HL-60 (cell line): ENCODE results near the gene THEM4.

ENCODE experiments used
- DNase-seq, 2 experiments: peaks; one replicate each; pipeline ENCODE4 v3.0.0-alpha.2; 2010 to 2020; ENCODE audit warnings: low read depth in 1 of 2, low spot score in 1 of 2
- H3K27ac ChIP-seq: fragments of 250-450 bp; sonication (Bioruptor Pico); replicated peaks from 2 replicates; pipeline ENCODE4 v1.5.1; 2020; ENCODE audit warnings: mild to moderate bottlenecking, moderate library complexity
- H3K27me3 ChIP-seq: fragments of 250-450 bp; sonication (Bioruptor Pico); 2 replicates; pipeline ENCODE4 v1.5.1; 2021; ENCODE audit warnings: mild to moderate bottlenecking, moderate library complexity; ENCODE audit not compliant: insufficient read depth, poor library complexity, severe bottlenecking
- H3K4me3 ChIP-seq: replicated peaks from 2 replicates; pipeline ENCODE4 v1.5.1; 2011; ENCODE audit warnings: mild to moderate bottlenecking, control low read depth, low read length; ENCODE audit not compliant: insufficient read depth
- CTCF ChIP-seq: IDR thresholded peaks from one replicate; pipeline ENCODE4 v1.5.1; 2011; ENCODE audit warnings: low read length, control low read depth, inconsistent platforms; ENCODE audit not compliant: insufficient read depth
- GABPA ChIP-seq: IDR thresholded peaks from 2 replicates; pipeline ENCODE4 v1.6.1; 2012; ENCODE audit warnings: low read depth
- POLR2AphosphoS5 ChIP-seq: IDR thresholded peaks from 2 replicates; pipeline ENCODE4 v1.6.1; 2012; ENCODE audit warnings: low read depth
- REST ChIP-seq: IDR thresholded peaks from 2 replicates; pipeline ENCODE4 v1.6.1; 2012; ENCODE audit warnings: low read depth; ENCODE audit not compliant: insufficient replicate concordance
- SPI1 ChIP-seq: IDR thresholded peaks from 2 replicates; pipeline ENCODE4 v1.6.1; 2012; ENCODE audit warnings: low read depth, mild to moderate bottlenecking, borderline replicate concordance

The THEM4 gene

DNA sequence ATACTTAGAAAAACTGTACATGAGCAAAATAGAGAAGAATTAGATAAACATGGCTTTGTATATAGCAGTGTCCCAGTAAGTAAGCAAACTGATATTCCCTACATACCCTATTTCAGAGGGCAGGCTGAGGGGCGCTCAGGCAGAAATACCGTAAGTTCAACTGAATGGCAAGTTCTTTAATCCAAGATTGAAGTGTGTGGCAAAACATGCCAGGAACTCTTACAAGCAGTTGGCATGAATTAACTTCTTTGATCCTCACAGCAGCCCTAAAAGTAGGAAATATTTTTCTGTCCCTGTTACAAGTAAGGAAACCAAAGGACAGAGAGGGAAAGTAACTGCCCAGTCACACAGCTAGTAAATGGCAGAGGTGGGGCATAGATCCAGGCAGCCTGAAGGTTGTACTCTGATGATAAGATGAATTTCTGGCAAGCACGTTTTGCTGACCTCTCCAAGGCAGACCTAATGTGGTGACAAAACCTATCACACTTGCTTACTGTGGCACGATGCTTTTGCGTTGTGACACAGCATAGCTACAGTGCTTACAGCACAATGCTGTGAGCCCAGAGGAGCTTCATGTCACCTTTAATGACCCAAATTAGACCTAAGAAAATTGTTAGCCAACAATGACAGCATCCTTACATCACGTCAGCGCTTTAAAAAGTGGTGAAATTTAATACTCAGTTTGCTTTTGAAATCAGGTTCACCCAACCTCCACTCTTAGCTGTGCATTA is 35.0 kb upstream of the THEM4 start:
- Histone ChIP-seq H3K27me3 (no peaks in the 10 kb centered on the region), H3K27ac (peak overlapping the region; percentile 74), H3K4me3 (no peak overlapping the region)
- peak; percentile 22 to 45 for DNase-seq
- TF ChIP-seq REST (no peak), GABPA (no peak), CTCF (no peak), POLR2AphosphoS5 (no peak), SPI1 (no peak)

- Histone ChIP-seq H3K4me3 (no peak overlapping the region), H3K27me3 (no peaks in the 10 kb centered on the region), H3K27ac (no peak overlapping the region)
- TF ChIP-seq CTCF = no peak
- no peak for TF ChIP-seq REST
- no peak for TF ChIP-seq SPI1
- no peak for TF ChIP-seq POLR2AphosphoS5
- TF ChIP-seq GABPA = no peak
- DNase-seq = no peak
These were observed 34.3 kb upstream of the THEM4 start for GRCh38 chr1:151943591-151943990.

- no peak for DNase-seq
- TF ChIP-seq GABPA = no peak
- no peak for TF ChIP-seq POLR2AphosphoS5
- no peak for TF ChIP-seq CTCF
- no peak overlapping the region for H3K27ac ChIP-seq
- H3K4me3 ChIP-seq = no peak overlapping the region
- H3K27me3 ChIP-seq = no peaks in the 10 kb centered on the region
These were observed 33.6 kb upstream of the THEM4 start for GRCh38 chr1:151942882-151943281.

DNA sequence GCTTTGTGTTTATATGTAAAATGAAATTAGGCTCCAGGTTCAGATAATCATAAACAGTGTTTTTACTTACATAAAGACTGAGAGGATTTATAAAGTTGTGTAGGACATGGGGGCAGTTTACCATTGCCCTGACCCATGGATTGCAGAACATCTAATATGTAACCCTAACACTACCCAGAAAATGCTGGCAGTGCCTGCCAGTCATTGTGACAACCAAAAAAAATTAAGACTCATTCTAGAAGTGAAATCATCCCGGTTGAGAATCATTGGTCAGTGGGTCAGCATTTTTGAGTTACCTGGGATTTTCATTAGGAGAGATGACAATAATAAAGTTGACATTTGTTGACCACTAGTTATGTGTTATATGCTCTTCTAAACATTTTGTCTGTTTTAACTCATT is 31.2 kb upstream of the THEM4 start:
- H3K27ac ChIP-seq = no peak overlapping the region
- no peak for TF ChIP-seq POLR2AphosphoS5

More for the DNA sequence above, 31.2 kb upstream of the THEM4 start:
- Histone ChIP-seq H3K4me3 (no peak overlapping the region), H3K27me3 (no peaks in the 10 kb centered on the region)
- DNase-seq = no peak
